A549 (cell line): ENCODE measurements around the gene GRK4. TPM values are rescaled to one million over a fixed set of nuclear protein-coding genes. Genes with fewer than 3 reads are reported as not detected.

Experiments used
- ATAC-seq, 2 experiments: fragments of 200-7000 bp in 1 of 2; fragments of >200 bp in 1 of 2; cut with Nextera tagmentation in 1 of 2; cut with Tn5 transposase in 1 of 2; 3 replicates each; pipeline versions ENCODE4 v1.8.0 to v1.9.1; 2018 to 2020; ENCODE audit warnings: mild to moderate bottlenecking in 1 of 2, moderate library complexity in 1 of 2
- CTCF ChIA-PET: fragments of 300-600 bp; sonication (Branson Sonifier 250); formaldehyde crosslinking; extraction: SDS; loops from one replicate; lab custom pipeline; 2021; ENCODE audit warnings: antibody characterized with exemption, inconsistent platforms; lab: Yijun Ruan, JAX
- POLR2A ChIA-PET: fragments of 350-600 bp; formaldehyde crosslinking; extraction: SDS; loops from one replicate; lab custom pipeline; 2021; ENCODE audit warnings: antibody characterized with exemption, inconsistent platforms; lab: Yijun Ruan, JAX
- DNase-seq, 2 experiments: peaks; one replicate each; pipeline versions ENCODE4 v3.0.0 to v3.0.0-alpha.2; 2011 to 2016; ENCODE audit warnings: low read depth in 1 of 2, low spot score in 1 of 2
- FAIRE-seq: peaks from 2 replicates; lab custom pipeline; 2011; peaks lifted over from hg19 to GRCh38; lab: Jason Lieb, UNC
- H3K27ac ChIP-seq, 2 experiments: fragments of >200 bp; sonication (Bioruptor Twin); formaldehyde crosslinking; 3 replicates each; pipeline ENCODE4 v1.5.1; 2016 to 2017
- H3K4me1 ChIP-seq: fragments of >200 bp; sonication (Bioruptor Twin); formaldehyde crosslinking; 3 replicates; pipeline ENCODE4 v1.6.1; 2016
- H3K4me2 ChIP-seq: fragments of >200 bp; sonication (Bioruptor Twin); formaldehyde crosslinking; 3 replicates; pipeline ENCODE4 v1.6.1; 2016
- H3K4me3 ChIP-seq: fragments of >200 bp; sonication (Bioruptor Twin); formaldehyde crosslinking; 3 replicates; pipeline ENCODE4 v1.5.1; 2016
- H3K9me3 ChIP-seq: fragments of >200 bp; sonication (Bioruptor Twin); formaldehyde crosslinking; 3 replicates; pipeline ENCODE4 v1.6.1; 2016
- ATOH8 ChIP-seq: fragments of 250-450 bp; sonication (Bioruptor Pico); IDR thresholded peaks from 2 replicates; pipeline ENCODE4 v1.5.0; 2020; ENCODE audit warnings: low read depth, mild to moderate bottlenecking, moderate library complexity
- CBX2 ChIP-seq: fragments of 200-600 bp; sonication (generic); IDR thresholded peaks from 2 replicates; pipeline ENCODE4 v1.6.1; 2016; ENCODE audit warnings: low read depth, mild to moderate bottlenecking, borderline replicate concordance
- CBX8 ChIP-seq: fragments of 200-600 bp; sonication (generic); IDR thresholded peaks from 2 replicates; pipeline ENCODE4 v1.6.1; 2016
- E2F6 ChIP-seq: IDR thresholded peaks from 2 replicates; pipeline ENCODE4 v1.6.1; 2012; ENCODE audit warnings: low read depth, borderline replicate concordance
- ELK1 ChIP-seq: fragments of 150-350 bp; IDR thresholded peaks from 2 replicates; pipeline ENCODE4 v1.6.1; 2014; ENCODE audit warnings: low read depth, mild to moderate bottlenecking, low read length
- FOSL2 ChIP-seq, 2 experiments: fragments of 450-650 bp in 1 of 2; fragments of >200 bp in 1 of 2; sonication (Bioruptor Twin) in 1 of 2; formaldehyde crosslinking; IDR thresholded peaks; 2 replicates each; pipeline versions ENCODE4 v1.5.0 to v1.6.1; 2016 to 2020; ENCODE audit warnings: mild to moderate bottlenecking in 1 of 2, moderate library complexity in 1 of 2
- GATA3 ChIP-seq: IDR thresholded peaks from 2 replicates; pipeline ENCODE4 v1.6.1; 2012; ENCODE audit warnings: borderline replicate concordance
- HDAC2 ChIP-seq: fragments of 200-600 bp; sonication (generic); IDR thresholded peaks from 2 replicates; pipeline ENCODE4 v1.6.1; 2016
- HEYL ChIP-seq: fragments of 250-450 bp; sonication (Bioruptor Pico); IDR thresholded peaks from 2 replicates; pipeline ENCODE4 v1.8.0; 2021; ENCODE audit warnings: mild to moderate bottlenecking, moderate library complexity
- HOXA7 ChIP-seq: fragments of 250-450 bp; sonication (Bioruptor Pico); IDR thresholded peaks from 2 replicates; pipeline ENCODE4 v1.5.0; 2020; ENCODE audit warnings: mild to moderate bottlenecking, moderate library complexity
- HOXB13 ChIP-seq: fragments of 250-450 bp; sonication (Bioruptor Pico); IDR thresholded peaks from 2 replicates; pipeline ENCODE4 v1.5.0; 2020; ENCODE audit warnings: low read depth, mild to moderate bottlenecking, moderate library complexity
- HOXB5 ChIP-seq: fragments of 250-450 bp; sonication (Bioruptor Pico); IDR thresholded peaks from 2 replicates; pipeline ENCODE4 v1.5.0; 2020; ENCODE audit warnings: mild to moderate bottlenecking, moderate library complexity
- JUNB ChIP-seq: fragments of >200 bp; sonication (Bioruptor Twin); formaldehyde crosslinking; IDR thresholded peaks from 2 replicates; pipeline ENCODE4 v1.6.1; 2016
- KDM1A ChIP-seq: fragments of 200-600 bp; sonication (generic); IDR thresholded peaks from 2 replicates; pipeline ENCODE4 v1.6.1; 2016; ENCODE audit warnings: low read depth, mild to moderate bottlenecking
- PHF8 ChIP-seq: fragments of 200-600 bp; sonication (generic); IDR thresholded peaks from 2 replicates; pipeline ENCODE4 v1.6.1; 2016; ENCODE audit warnings: low read depth, mild to moderate bottlenecking, antibody characterized with exemption, moderate library complexity, borderline replicate concordance
- RAD21 ChIP-seq, 2 experiments: fragments of >200 bp in 1 of 2; sonication (Bioruptor Twin) in 1 of 2; formaldehyde crosslinking in 1 of 2; IDR thresholded peaks in 1 of 2; conservative IDR thresholded peaks in 1 of 2; 2 replicates in 1 of 2; 3 replicates in 1 of 2; pipeline ENCODE4 v1.6.1; 2012 to 2018; ENCODE audit warnings: inconsistent platforms in 1 of 2
- RARB ChIP-seq: fragments of 250-450 bp; sonication (Bioruptor Pico); IDR thresholded peaks from 2 replicates; pipeline ENCODE4 v1.8.0; 2021; ENCODE audit warnings: mild to moderate bottlenecking, moderate library complexity
- RFX5 ChIP-seq: fragments of 450-650 bp; IDR thresholded peaks from 2 replicates; pipeline ENCODE4 v1.7.1; 2014; ENCODE audit warnings: antibody characterized with exemption, mild to moderate bottlenecking, moderate library complexity
- SREBF2 ChIP-seq: fragments of 450-650 bp; IDR thresholded peaks from 2 replicates; pipeline ENCODE4 v1.6.1; 2014; ENCODE audit warnings: mild to moderate bottlenecking, moderate library complexity
- TP53 ChIP-seq: fragments of 250-450 bp; sonication (Bioruptor Pico); IDR thresholded peaks from 2 replicates; pipeline ENCODE4 v1.5.0; 2021; ENCODE audit warnings: mild to moderate bottlenecking, moderate library complexity
- ZC3H11A ChIP-seq: fragments of 450-650 bp; IDR thresholded peaks from 2 replicates; pipeline ENCODE4 v1.6.1; 2014; ENCODE audit warnings: antibody characterized with exemption, mild to moderate bottlenecking
- ZFP36 ChIP-seq: fragments of 450-650 bp; IDR thresholded peaks from 2 replicates; pipeline ENCODE4 v1.6.1; 2014; ENCODE audit warnings: borderline replicate concordance; ENCODE audit not compliant: partially characterized antibody
- ZNF302 ChIP-seq: fragments of 250-450 bp; sonication (Bioruptor Pico); IDR thresholded peaks from 2 replicates; pipeline ENCODE4 v1.9.0; 2021; ENCODE audit warnings: inconsistent platforms, mild to moderate bottlenecking, moderate library complexity
- ZSCAN20 ChIP-seq: fragments of 250-450 bp; sonication (Bioruptor Pico); IDR thresholded peaks from 2 replicates; pipeline ENCODE4 v1.8.0; 2022; ENCODE audit warnings: mild to moderate bottlenecking, moderate library complexity
- WGBS: methylation state at CpG from one replicate; pipeline ENCODE4 v1.1.6; 2017; ENCODE audit errors: missing lambda C conversion rate; 5-methylcytosine and 5-hydroxymethylcytosine counted together
- polyA plus RNA-seq, 4 experiments: library from polyadenylated mRNA; depleted of rRNA in 3 of 4; stranded (reverse); fragments of >200 nt; fragmentation: RNase III in 1 of 4; extraction: RNeasy Plus Mini Kit Qiagen cat#74134 plus additional on column Dnase treatment in 1 of 4; gene quantifications; 2 replicates in 3 of 4; 3 replicates in 1 of 4; pipeline ENCODE4 v1.2.3, GENCODE V29; 2011 to 2017
- TF ChIP-seq, protein P1 (sequence below): fragments of >200 bp; sonication (Bioruptor Twin); formaldehyde crosslinking; IDR thresholded peaks from 3 replicates; pipeline ENCODE4 v1.5.1; 2016
- TF ChIP-seq, protein P2 (sequence below): fragments of 200-600 bp; sonication (generic); IDR thresholded peaks from 2 replicates; pipeline ENCODE4 v1.6.1; 2016; ENCODE audit warnings: antibody characterized with exemption, mild to moderate bottlenecking, moderate library complexity

The GRK4 gene
- polyA plus RNA-seq, 2 of the 4 experiments (the other 2 are of a cell fraction) = 0.76 to 0.96 TPM

GRCh38 chr4:3079694-3080123 is 116.3 kb downstream of the GRK4 start:
- CTCF ChIA-PET = interaction anchor here (0.7 kb wide), 1 partner anchor 319 kb away, joined by 3 read pairs; no protein-coding TSS in a partner anchor
- Histone ChIP-seq H3K4me3 (no peak overlapping the region), H3K4me2 (no peak overlapping the region)

DNA sequence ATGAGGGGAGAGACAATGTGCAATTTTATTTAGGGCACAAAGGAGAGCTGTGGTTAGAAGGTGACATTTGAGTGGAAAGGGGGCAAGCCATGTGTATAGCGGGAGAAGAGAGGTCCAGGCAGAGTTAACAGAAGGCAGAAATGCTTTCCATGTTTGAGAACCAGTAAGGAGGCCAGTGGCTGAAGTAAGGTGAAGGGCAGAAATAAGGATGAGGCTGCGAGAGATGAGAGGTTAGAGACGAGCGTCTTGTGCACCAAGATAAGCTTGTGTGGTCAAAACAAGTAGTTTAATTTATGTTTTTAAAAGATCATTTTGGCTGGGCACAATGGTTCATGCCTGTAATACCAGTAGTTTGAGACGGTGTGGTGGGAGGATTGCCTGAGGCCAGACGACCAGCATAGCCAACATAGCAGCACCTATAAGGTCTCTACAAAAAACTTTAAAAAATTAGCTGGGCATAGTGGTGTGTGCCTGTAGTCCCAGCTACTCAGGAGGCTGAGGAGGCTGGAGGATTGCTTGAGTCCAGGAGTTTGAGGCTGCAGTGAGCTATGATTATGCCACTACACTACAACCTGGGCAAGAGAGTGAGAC is 119.6 kb downstream of the GRK4 start:
- TF ChIP-seq SREBF2 = no peak
- TF ChIP-seq HOXA7 (CRISPR knock-in tag) = no peak
- ChIA-PET POLR2A (no interaction called here), CTCF (interaction anchor here (1.0 kb wide), 1 partner anchor 24 kb away, joined by 3 read pairs; no protein-coding TSS in a partner anchor)
- ATAC-seq (no peak), DNase-seq (no peak), FAIRE-seq (no peak)
- Histone ChIP-seq H3K4me2 (no peak overlapping the region), H3K9me3 (no peaks in the 10 kb centered on the region), H3K4me3 (no peak overlapping the region), H3K27ac (no peak overlapping the region), H3K4me1 (no peaks in the 10 kb centered on the region)
- WGBS = 89% methylated on average over 6 of the region's 6 CpGs

More at GRCh38 chr4:3079694-3080123, 116.3 kb downstream of the GRK4 start:
- H3K9me3 ChIP-seq = no peaks in the 10 kb centered on the region
- no peak for TF ChIP-seq ZSCAN20 (CRISPR knock-in tag)
- no peak for TF ChIP-seq PHF8
- no peak for TF ChIP-seq ZFP36
- TF ChIP-seq ATOH8 (CRISPR knock-in tag) = no peak
- no peak for TF ChIP-seq CBX2
- no peak for TF ChIP-seq HOXB5 (CRISPR knock-in tag)
- no peak for TF ChIP-seq RFX5
- no peak for TF ChIP-seq GATA3
- TF ChIP-seq HDAC2 = no peak
- no peak for TF ChIP-seq FOSL2 (IDR thresholded peaks at IDR 0.05)
- no peak for TF ChIP-seq FOSL2 (CRISPR knock-in tag; IDR thresholded peaks at IDR 0.05)
- TF ChIP-seq KDM1A = no peak
- TF ChIP-seq HOXB13 (CRISPR knock-in tag) = no peak
- ATAC-seq (no peak), DNase-seq (no peak), FAIRE-seq (no peak)
- 89% methylated on average over 6 of the region's 6 CpGs for WGBS
- no peak overlapping the region for H3K27ac ChIP-seq
- POLR2A ChIA-PET = no interaction called here
- peaks cover 10% of the 10 kb centered on the region; the same call in 2 of the 3 replicates for H3K4me1 ChIP-seq

DNA sequence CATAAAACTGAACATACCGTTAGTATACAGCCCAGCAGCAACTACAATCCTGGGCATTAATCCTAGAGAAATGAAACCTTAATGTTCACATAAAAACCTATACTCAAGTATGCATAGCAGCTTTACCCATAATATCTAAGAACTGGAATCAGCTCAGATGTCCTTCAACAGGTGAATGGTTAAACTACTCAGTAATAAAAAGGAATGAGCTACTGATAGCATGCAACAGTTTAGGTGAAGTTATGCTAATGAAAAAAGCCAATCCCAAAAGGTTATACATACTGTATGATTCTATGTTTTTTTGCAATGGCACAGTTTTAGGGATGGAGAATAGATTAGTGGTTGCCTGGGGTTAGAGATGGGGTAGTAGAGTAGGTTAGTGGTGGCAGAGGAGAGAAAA is 120.4 kb downstream of the GRK4 start:
- H3K4me1 ChIP-seq = no peaks in the 10 kb centered on the region
- H3K9me3 ChIP-seq = no peaks in the 10 kb centered on the region
- 93% methylated on average over 1 of the region's 1 CpG for WGBS
- ChIA-PET POLR2A (no interaction called here), CTCF (interaction anchor here (1.0 kb wide), 1 partner anchor 23 kb away, joined by 3 read pairs; no protein-coding TSS in a partner anchor)
- no peak overlapping the region for H3K4me2 ChIP-seq
- FAIRE-seq = no peak
- no peak overlapping the region for H3K27ac ChIP-seq
- no peak for DNase-seq
- ATAC-seq = no peak
- no peak overlapping the region for H3K4me3 ChIP-seq
- TF ChIP-seq, protein P1, sequence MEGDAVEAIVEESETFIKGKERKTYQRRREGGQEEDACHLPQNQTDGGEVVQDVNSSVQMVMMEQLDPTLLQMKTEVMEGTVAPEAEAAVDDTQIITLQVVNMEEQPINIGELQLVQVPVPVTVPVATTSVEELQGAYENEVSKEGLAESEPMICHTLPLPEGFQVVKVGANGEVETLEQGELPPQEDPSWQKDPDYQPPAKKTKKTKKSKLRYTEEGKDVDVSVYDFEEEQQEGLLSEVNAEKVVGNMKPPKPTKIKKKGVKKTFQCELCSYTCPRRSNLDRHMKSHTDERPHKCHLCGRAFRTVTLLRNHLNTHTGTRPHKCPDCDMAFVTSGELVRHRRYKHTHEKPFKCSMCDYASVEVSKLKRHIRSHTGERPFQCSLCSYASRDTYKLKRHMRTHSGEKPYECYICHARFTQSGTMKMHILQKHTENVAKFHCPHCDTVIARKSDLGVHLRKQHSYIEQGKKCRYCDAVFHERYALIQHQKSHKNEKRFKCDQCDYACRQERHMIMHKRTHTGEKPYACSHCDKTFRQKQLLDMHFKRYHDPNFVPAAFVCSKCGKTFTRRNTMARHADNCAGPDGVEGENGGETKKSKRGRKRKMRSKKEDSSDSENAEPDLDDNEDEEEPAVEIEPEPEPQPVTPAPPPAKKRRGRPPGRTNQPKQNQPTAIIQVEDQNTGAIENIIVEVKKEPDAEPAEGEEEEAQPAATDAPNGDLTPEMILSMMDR = no peak
- TF ChIP-seq ELK1 = no peak
- no peak for TF ChIP-seq ZC3H11A
- TF ChIP-seq RAD21 (conservative IDR thresholded peaks at IDR 0.05 in 1 of 2, IDR thresholded peaks at IDR 0.05 in 1 of 2) = no peak
- no peak for TF ChIP-seq TP53 (CRISPR knock-in tag)
- TF ChIP-seq CBX8 = no peak
- no peak for TF ChIP-seq ZNF302 (CRISPR knock-in tag)
- TF ChIP-seq HEYL = no peak
- no peak for TF ChIP-seq FOSL2 (IDR thresholded peaks at IDR 0.05)
- no peak for TF ChIP-seq FOSL2 (CRISPR knock-in tag; IDR thresholded peaks at IDR 0.05)
- TF ChIP-seq RARB (CRISPR knock-in tag) = no peak
- TF ChIP-seq JUNB = no peak
- no peak for TF ChIP-seq E2F6
- TF ChIP-seq GATA3 = no peak
- no peak for TF ChIP-seq SREBF2
- TF ChIP-seq, protein P2, sequence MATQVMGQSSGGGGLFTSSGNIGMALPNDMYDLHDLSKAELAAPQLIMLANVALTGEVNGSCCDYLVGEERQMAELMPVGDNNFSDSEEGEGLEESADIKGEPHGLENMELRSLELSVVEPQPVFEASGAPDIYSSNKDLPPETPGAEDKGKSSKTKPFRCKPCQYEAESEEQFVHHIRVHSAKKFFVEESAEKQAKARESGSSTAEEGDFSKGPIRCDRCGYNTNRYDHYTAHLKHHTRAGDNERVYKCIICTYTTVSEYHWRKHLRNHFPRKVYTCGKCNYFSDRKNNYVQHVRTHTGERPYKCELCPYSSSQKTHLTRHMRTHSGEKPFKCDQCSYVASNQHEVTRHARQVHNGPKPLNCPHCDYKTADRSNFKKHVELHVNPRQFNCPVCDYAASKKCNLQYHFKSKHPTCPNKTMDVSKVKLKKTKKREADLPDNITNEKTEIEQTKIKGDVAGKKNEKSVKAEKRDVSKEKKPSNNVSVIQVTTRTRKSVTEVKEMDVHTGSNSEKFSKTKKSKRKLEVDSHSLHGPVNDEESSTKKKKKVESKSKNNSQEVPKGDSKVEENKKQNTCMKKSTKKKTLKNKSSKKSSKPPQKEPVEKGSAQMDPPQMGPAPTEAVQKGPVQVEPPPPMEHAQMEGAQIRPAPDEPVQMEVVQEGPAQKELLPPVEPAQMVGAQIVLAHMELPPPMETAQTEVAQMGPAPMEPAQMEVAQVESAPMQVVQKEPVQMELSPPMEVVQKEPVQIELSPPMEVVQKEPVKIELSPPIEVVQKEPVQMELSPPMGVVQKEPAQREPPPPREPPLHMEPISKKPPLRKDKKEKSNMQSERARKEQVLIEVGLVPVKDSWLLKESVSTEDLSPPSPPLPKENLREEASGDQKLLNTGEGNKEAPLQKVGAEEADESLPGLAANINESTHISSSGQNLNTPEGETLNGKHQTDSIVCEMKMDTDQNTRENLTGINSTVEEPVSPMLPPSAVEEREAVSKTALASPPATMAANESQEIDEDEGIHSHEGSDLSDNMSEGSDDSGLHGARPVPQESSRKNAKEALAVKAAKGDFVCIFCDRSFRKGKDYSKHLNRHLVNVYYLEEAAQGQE = no peak
